GM23338 (cell line): Measurements from ENCODE around the gene GRIK1. TPM values are rescaled to one million over a fixed set of nuclear protein-coding genes. Genes with fewer than 3 reads are reported as not detected.

Source experiments
- ATAC-seq: fragments of 200-7000 bp; cut with Tn5 transposase; 3 replicates; pipeline ENCODE4 v1.9.1; 2020
- DNase-seq: peaks from one replicate; pipeline ENCODE4 v3.0.0-alpha.2; 2015; ENCODE audit warnings: low spot score
- H2AFZ ChIP-seq: fragments of 200-600 bp; sonication (generic); 2 replicates; pipeline ENCODE4 v1.8.0; 2016; ENCODE audit warnings: antibody characterized with exemption, mild to moderate bottlenecking, moderate library complexity
- H3F3A ChIP-seq: fragments of 200-600 bp; sonication (generic); replicated peaks from 2 replicates; pipeline ENCODE4 v1.8.0; 2017; ENCODE audit warnings: antibody characterized with exemption, mixed run types, low read depth
- H3K27ac ChIP-seq: fragments of 200-600 bp; sonication (generic); 2 replicates; pipeline ENCODE4 v1.6.1; 2016; ENCODE audit warnings: low read depth
- H3K27me3 ChIP-seq: fragments of 200-600 bp; sonication (generic); 2 replicates; pipeline ENCODE4 v1.8.0; 2016; ENCODE audit warnings: mild to moderate bottlenecking, mixed run types, moderate library complexity; ENCODE audit not compliant: insufficient read depth
- H3K36me3 ChIP-seq: fragments of 200-600 bp; sonication (generic); 2 replicates; pipeline ENCODE4 v1.8.0; 2016; ENCODE audit warnings: mild to moderate bottlenecking; ENCODE audit not compliant: insufficient read depth
- H3K4me1 ChIP-seq: fragments of 200-600 bp; sonication (generic); 2 replicates; pipeline ENCODE4 v1.8.0; 2016; ENCODE audit warnings: mild to moderate bottlenecking, moderate library complexity; ENCODE audit not compliant: insufficient read depth
- H3K4me2 ChIP-seq: fragments of 200-600 bp; sonication (generic); 2 replicates; pipeline ENCODE4 v1.7.1; 2017; ENCODE audit warnings: mixed run types
- H3K4me3 ChIP-seq: fragments of 200-600 bp; sonication (generic); 2 replicates; pipeline ENCODE4 v1.6.1; 2016; ENCODE audit warnings: mixed run types
- H3K79me2 ChIP-seq: fragments of 200-600 bp; sonication (generic); replicated peaks from 2 replicates; pipeline ENCODE4 v1.8.0; 2017; ENCODE audit warnings: mild to moderate bottlenecking; ENCODE audit not compliant: insufficient read depth
- H3K9me2 ChIP-seq: fragments of 200-600 bp; sonication (generic); 2 replicates; pipeline ENCODE4 v1.8.0; 2017; ENCODE audit not compliant: insufficient read depth
- H4K20me1 ChIP-seq: fragments of 200-600 bp; sonication (generic); replicated peaks from 2 replicates; pipeline ENCODE4 v1.8.0; 2017; ENCODE audit warnings: mild to moderate bottlenecking; ENCODE audit not compliant: insufficient read depth
- H3K27ac Mint-ChIP-seq: 2 replicates; pipeline ENCODE4 v1.8.0; 2020; ENCODE audit warnings: inconsistent platforms, mild to moderate bottlenecking, moderate library complexity, mixed read lengths
- H3K27me3 Mint-ChIP-seq: 3 replicates; pipeline ENCODE4 v1.8.0; 2022; ENCODE audit warnings: low read depth, mild to moderate bottlenecking, moderate library complexity, mixed read lengths, inconsistent platforms; ENCODE audit not compliant: insufficient read depth, poor library complexity
- H3K36me3 Mint-ChIP-seq: 3 replicates; pipeline ENCODE4 v1.8.0; 2021; ENCODE audit warnings: low read depth, mild to moderate bottlenecking, inconsistent platforms, moderate library complexity, mixed read lengths
- H3K4me1 Mint-ChIP-seq: 3 replicates; pipeline ENCODE4 v1.8.0; 2020; ENCODE audit warnings: mild to moderate bottlenecking, inconsistent platforms, mixed read lengths
- H3K4me3 Mint-ChIP-seq: 3 replicates; pipeline ENCODE4 v1.8.0; 2021; ENCODE audit warnings: moderate library complexity, mild to moderate bottlenecking, inconsistent platforms, mixed read lengths
- H3K9me3 Mint-ChIP-seq: 3 replicates; pipeline ENCODE4 v1.8.0; 2020; ENCODE audit warnings: moderate library complexity, mild to moderate bottlenecking, inconsistent platforms, mixed read lengths
- CREB1 ChIP-seq: fragments of 250-450 bp; sonication (Bioruptor Pico); IDR thresholded peaks from 2 replicates; pipeline ENCODE4 v1.5.0; 2020; ENCODE audit warnings: low read depth, mild to moderate bottlenecking, moderate library complexity
- CTCF ChIP-seq, 2 experiments: fragments of 200-600 bp in 1 of 2; sonication (generic) in 1 of 2; conservative IDR thresholded peaks; 2 replicates each; pipeline versions ENCODE4 v1.5.1 to v1.6.1; 2016 to 2017; ENCODE audit warnings: antibody characterized with exemption in 2 of 2, low read depth in 2 of 2, mild to moderate bottlenecking in 2 of 2, moderate library complexity in 1 of 2
- EZH2 ChIP-seq: fragments of 200-600 bp; sonication (generic); IDR thresholded peaks from one replicate; pipeline ENCODE4 v1.8.0; 2017; ENCODE audit warnings: antibody characterized with exemption, mild to moderate bottlenecking, low read depth; ENCODE audit not compliant: unreplicated experiment
- EZH2phosphoT487 ChIP-seq: fragments of 200-600 bp; sonication (generic); IDR thresholded peaks from one replicate; pipeline ENCODE4 v1.8.1; 2018; ENCODE audit warnings: antibody characterized with exemption; ENCODE audit not compliant: unreplicated experiment
- POLR2AphosphoS5 ChIP-seq: IDR thresholded peaks from 2 replicates; pipeline ENCODE4 v1.6.1; 2016; ENCODE audit warnings: antibody characterized with exemption, low read depth
- REST ChIP-seq: IDR thresholded peaks from one replicate; pipeline ENCODE4 v1.6.1; 2018; ENCODE audit warnings: antibody characterized with exemption; ENCODE audit not compliant: unreplicated experiment
- STAT1 ChIP-seq: IDR thresholded peaks from one replicate; pipeline ENCODE4 v1.6.1; 2016; ENCODE audit warnings: antibody characterized with exemption; ENCODE audit not compliant: unreplicated experiment
- ZNF331 ChIP-seq: fragments of 250-450 bp; sonication (Bioruptor Pico); IDR thresholded peaks from 2 replicates; pipeline ENCODE4 v1.5.0; 2020; ENCODE audit warnings: low read depth, mild to moderate bottlenecking, moderate library complexity
- polyA plus RNA-seq: library from polyadenylated mRNA; unstranded; fragments of >200 nt; fragmentation: Nextera tagmentation; extraction: Ambion mirVana; gene quantifications from 2 replicates; pipeline ENCODE4 v1.2.1, GENCODE V29; 2016
- total RNA-seq: library from RNA; depleted of rRNA; stranded (reverse); fragments of >200 nt; shearing (Covaris generic); gene quantifications from 2 replicates; pipeline ENCODE4 v1.2.3, GENCODE V29; 2014

GRIK1 gene
- total and polyA plus RNA-seq, 2 experiments from 2014 or later, result 0.18 to 0.42 TPM

- H3K36me3 Mint-ChIP-seq, result no peaks in the 10 kb centered on the region
- DNase-seq (no peak), ATAC-seq (no peak)
- Histone ChIP-seq H2AFZ (no peak overlapping the region), H3K79me2 (no peaks in the 10 kb centered on the region), H3K27me3 (no peaks in the 10 kb centered on the region), H3K4me2 (no peak overlapping the region), H3K4me1 (no peaks in the 10 kb centered on the region), H4K20me1 (no peaks in the 10 kb centered on the region), H3K9me2 (no peaks in the 10 kb centered on the region; the same call in 1 of the 2 replicates), H3K27ac (no peak overlapping the region), H3K36me3 (no peaks in the 10 kb centered on the region), H3F3A (no peaks in the 10 kb centered on the region), H3K4me3 (no peak overlapping the region)
- peaks cover 6% of the 10 kb centered on the region; the same call in 2 of the 3 replicates for H3K4me1 Mint-ChIP-seq
- TF ChIP-seq EZH2 (no peak), CREB1 (CRISPR knock-in tag) (no peak), POLR2AphosphoS5 (no peak), CTCF (conservative IDR thresholded peaks at IDR 0.05; ENCODE audit: low read depth in 2 of 2) (no peak), EZH2phosphoT487 (no peak), ZNF331 (CRISPR knock-in tag) (no peak), REST (no peak)
- H3K9me3 Mint-ChIP-seq, result no peaks in the 10 kb centered on the region
- no peak overlapping the region for H3K4me3 Mint-ChIP-seq
- no peaks in the 10 kb centered on the region for H3K27me3 Mint-ChIP-seq
- H3K27ac Mint-ChIP-seq, result no peak overlapping the region
Observed at GRCh38 chr21:29777160-29777559, 162.6 kb downstream of the GRIK1 start.

- Mint-ChIP-seq H3K9me3 (no peaks in the 10 kb centered on the region), H3K27ac (0 out of 2 replicates have a peak overlapping the region, but pooled peaks have one; percentile 53), H3K4me1 (peaks cover 6% of the 10 kb centered on the region; the same call in 2 of the 3 replicates), H3K36me3 (no peaks in the 10 kb centered on the region), H3K27me3 (no peaks in the 10 kb centered on the region), H3K4me3 (no peak overlapping the region)
- no peak overlapping the region for H2AFZ ChIP-seq
- no peaks in the 10 kb centered on the region for H3K36me3 ChIP-seq
- no peaks in the 10 kb centered on the region for H3K79me2 ChIP-seq
- H4K20me1 ChIP-seq, result no peaks in the 10 kb centered on the region
- H3K4me1 ChIP-seq, result no peaks in the 10 kb centered on the region
- no peaks in the 10 kb centered on the region for H3F3A ChIP-seq
- DNase-seq, result peak; percentile 26
- no peak overlapping the region for H3K4me3 ChIP-seq
- no peaks in the 10 kb centered on the region for H3K27me3 ChIP-seq
- TF ChIP-seq POLR2AphosphoS5 (no peak), ZNF331 (CRISPR knock-in tag) (no peak), REST (no peak), STAT1 (no peak)
- no peak for ATAC-seq
- H3K27ac ChIP-seq, result no peak overlapping the region
- H3K4me2 ChIP-seq, result no peak overlapping the region
- H3K9me2 ChIP-seq, result no peaks in the 10 kb centered on the region; the same call in 1 of the 2 replicates
Observed at GRCh38 chr21:29775462-29775861, 164.3 kb downstream of the GRIK1 start.
